Measurements from ENCODE around the gene ZDHHC14. TPM values are rescaled to one million over a fixed set of nuclear protein-coding genes. Genes with fewer than 3 reads are reported as not detected.
A peak's percentile ranks its signal among the peaks of the same experiment; 100 is the strongest.

The ZDHHC14 gene
- total RNA-seq, 1 donor from 2014 or later: 1.1 TPM

DNA sequence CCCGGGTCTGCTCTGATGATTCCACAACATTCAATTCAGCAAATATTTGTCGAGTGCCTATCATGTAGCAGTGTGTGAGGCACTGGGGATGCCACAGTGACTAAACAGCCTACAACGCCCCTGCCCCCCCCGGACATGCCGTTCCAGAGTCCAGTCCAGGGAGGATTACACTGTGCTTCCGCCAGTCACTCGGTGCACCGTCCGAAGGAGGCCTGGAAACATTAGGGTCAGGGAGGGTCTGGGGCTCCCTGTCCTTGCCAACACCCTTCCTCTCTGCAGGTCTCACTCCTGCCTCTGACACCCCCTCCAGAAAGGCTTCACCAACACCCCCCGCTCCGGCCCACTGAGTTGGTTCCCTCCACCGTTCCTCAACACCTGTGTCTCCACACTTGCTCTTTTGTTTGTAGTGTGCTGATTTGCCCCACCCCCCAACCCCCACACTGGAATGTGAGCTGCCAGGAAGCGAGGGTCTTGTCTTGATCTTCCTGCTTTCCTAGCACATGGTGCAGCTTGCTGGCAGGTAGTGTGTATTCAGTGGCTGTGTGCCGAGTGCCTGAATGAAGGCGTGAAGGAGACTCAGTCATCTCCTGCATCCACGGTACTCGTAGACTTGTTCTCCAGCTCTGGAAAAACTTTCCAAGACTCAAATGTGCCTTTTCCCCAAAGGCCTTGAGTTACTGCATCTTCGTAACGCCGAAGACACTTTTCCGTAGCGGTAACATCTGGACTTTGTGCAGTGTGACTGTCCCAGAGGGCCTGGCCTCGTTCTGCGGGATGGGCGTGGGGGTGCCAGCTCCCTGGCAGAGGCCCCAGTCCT is 150.4 kb downstream of the ZDHHC14 start:
- no peak for DNase-seq (ENCODE audit: low read depth)

DNA sequence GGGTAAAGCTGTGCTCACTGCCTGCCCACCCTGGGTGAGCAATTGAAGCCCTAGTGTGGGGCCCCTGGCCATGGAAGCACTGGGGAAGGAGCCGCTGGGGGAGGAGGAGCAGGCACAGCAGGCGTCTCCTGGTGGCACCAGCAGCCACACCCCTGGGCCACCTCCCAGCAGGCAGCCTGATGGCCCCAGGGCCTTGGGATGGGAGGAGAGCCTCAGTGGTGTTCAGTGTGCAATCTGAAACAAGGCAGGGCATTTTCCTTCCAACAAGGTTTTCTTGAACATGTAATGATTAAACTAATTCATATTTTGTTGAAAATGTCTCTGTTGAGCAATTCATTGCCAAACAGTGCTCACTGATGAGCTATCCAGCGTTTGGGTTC is 151.0 kb downstream of the ZDHHC14 start:
- no peak for DNase-seq (ENCODE audit: low read depth)

DNA sequence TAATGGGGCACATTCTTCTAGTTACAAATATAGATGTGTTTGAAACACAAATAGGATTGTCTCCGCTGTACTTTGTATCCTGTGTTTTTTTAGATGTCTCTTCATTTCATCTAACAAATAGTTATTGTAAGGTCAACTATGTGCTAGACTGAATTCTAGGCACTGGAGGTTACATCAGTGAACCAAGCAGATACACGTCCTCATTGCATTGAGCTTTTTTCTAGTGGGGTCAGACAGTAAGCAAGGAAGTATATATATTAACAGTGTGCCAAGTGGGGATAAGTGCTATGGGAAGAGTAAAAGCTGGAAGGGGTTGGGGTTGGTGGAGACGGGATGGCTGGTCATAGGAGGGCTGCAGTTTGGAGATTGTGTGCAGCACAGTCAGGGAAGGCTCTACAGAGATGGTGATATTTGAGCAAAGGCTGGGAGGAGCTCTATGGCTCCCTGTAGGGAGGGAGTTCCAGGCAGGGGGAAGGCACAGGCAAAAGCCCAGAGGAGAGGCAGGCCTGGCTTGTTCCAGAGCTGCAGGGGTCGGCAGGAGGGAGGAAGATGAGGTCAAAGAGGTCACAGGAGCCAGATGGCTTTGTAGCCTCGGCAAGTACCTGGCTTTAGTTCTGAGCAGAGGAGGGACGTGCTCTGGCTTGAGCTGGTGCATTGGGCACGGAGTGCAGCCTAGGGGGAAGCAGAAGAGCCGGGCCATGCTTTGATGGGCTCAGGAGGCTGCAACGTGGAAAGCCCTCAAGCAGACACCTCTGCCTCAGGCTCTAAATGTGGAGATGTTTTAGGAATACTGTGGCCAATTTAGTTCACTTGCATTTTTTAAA is 152.3 kb downstream of the ZDHHC14 start:
- no peak for DNase-seq (ENCODE audit: low read depth)

- DNase-seq (ENCODE audit: low read depth): no peak
These were observed 153.3 kb downstream of the ZDHHC14 start for GRCh38 chr6:157534134-157534871.

GRCh38 chr6:157534977-157535339 is 154.0 kb downstream of the ZDHHC14 start:
- DNase-seq (ENCODE audit: low read depth): no peak

DNA sequence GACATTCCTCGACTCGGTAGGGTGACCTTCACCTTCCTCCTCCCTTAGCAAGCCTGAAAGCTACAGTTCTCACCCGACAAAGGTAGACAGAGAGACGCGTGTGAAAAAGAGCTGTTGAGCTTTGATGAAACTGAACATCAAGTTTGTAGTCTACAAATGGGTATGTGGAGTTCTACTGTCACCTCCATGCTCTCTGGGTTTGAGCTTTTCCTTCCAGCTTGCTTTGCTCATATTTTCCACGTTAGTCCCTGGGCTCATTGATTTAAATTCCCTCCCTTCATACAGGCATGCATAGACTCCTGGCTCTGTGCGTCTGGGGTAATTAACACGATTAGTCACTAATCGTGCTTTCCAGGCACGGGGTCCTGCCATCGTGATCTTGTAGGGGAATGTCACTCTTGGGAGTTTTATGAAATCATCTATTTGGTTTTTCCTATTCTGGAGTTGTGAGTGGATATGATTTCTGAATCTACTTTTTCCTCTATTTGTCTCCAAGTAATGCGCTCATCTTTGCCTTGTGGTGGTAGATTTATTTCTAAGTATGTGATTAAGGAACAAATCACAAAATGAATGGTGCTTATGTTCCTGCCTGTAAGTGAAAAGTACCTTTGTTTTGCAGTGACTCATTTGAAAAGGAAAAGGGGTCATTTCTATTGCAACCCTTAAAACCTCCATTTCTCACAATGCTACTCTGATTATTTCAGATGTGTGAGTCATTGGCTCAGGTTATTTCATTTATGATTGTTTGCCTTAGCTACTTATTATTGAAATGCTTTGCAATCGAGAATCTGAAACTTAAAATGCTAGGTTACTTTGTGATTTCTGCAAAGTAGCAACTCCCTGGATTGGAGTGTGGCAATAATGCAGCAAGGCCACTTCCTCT is 154.6 kb downstream of the ZDHHC14 start:
- no peak for DNase-seq (ENCODE audit: low read depth)

- no peak for DNase-seq (ENCODE audit: low read depth)
These were observed 155.2 kb downstream of the ZDHHC14 start for GRCh38 chr6:157536223-157536545.

DNA sequence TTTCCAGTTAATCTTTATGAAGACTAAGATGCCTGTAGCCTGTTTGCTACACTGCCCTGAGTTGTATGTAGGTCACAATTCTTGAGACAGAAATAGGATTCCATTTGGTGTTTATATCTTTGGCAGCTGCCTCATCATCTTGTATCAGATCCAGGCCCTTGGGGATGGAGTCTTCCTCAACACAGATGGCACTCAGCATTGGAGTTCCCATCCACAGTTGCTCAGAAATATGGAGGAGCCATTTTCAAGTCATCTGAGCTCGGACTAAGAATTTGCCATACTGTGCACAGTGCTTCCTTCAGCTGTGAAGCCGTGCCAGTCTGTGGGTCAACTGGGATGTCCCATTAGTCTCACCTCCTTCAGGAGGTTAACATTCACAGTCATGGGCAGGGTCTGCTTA is 156.6 kb downstream of the ZDHHC14 start:
- peak; percentile 52 for DNase-seq (ENCODE audit: low read depth)

DNA sequence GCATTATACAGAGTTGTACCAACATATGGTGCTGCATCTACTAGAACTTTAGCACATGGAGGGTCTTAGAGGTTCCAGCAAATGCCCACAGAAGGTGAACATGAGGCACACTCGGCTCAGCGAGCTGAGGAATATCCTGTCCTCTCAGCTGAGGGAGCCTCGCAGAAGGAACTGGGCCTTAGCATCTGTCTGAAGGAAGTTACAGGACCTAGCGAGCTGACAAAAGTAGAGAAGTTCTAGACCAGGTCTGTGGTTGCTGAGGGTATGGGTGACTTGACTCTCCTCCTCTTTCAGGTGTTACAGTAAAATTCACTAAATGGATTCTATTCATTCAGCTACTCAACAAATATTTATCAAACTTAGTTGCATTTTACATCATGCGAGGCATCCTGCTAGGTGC is 157.2 kb downstream of the ZDHHC14 start:
- DNase-seq (ENCODE audit: low read depth): no peak

DNA sequence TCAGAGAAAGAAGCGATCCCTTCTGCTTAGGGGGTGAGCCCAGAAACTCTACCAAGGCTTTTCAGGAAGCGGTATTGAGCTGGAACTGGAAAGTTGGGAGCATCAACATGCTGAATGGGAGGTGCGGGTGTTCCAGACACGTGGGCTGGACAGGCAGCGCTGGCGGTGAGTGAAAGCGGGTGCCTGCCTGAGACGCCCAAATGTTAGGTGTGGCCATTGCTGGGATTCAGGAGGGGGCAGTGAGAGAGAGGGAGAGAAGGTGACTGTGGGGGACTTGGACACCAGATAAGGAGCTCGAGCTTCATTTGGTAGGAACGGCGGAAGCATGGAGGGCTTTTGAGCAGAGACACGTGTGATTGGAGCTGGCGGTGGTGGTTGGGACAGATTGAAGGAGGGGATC is 157.7 kb downstream of the ZDHHC14 start:
- no peak for DNase-seq (ENCODE audit: low read depth)

DNA sequence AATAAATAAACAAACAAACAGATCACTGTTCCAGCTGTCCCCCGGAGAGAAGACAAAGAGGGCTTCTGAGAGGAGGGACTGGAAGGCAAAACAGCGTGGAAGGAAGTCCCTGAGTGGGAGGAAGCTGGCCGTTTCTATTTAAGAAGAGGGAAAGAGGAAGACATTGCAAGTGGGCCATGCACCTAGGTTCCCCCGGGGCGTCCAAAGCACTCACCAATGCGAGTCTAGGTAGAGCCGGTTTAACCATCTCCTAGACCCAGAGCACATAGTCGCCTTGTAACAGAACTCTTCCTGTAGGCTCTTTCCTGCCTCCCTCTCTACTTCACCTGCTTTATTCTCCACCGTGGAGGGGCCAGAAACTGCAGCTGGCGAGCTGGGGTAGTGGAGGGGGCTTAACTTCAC is 158.4 kb downstream of the ZDHHC14 start:
- no peak for DNase-seq (ENCODE audit: low read depth)

DNA sequence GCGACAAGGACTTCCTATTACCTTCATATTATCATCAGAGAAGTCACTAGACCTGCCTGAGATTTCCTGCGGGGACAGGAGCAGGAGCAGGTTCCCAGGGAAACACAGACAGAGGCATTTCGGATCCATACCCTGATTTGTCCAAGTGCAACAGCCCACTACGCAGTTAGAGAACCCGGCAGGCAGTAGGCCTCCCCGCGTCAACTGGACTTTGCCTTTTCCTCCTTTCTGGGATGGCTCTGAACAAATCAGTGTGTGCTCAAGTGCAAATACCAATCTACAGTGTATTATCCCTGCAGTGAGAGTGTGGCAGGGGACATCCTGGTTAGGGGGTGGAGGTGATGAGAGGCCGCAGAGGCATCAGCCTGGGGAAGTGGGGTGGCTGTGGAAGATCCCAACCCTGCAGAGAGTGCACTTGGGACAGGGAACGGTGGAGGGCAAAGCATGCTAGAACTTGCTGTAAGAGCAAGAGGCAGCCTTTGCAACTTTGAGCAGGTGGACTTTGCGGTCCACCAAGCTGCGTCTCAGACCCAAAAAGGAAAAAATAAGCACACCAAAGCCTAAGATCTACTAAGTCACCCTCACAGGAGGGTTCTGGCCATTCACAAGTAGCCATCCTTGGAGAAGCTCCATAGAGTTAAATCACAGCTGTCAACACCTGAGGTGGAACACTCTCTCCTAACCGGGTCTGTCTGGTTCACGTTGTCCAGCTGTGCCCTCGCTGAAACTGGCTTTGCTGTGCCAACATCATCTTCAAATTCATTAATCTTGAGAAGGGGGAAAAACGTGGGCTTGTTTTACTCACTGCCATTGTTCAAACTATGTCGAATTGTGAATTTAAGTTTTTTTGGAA is 159.1 kb downstream of the ZDHHC14 start:
- DNase-seq (ENCODE audit: low read depth): no peak

DNA sequence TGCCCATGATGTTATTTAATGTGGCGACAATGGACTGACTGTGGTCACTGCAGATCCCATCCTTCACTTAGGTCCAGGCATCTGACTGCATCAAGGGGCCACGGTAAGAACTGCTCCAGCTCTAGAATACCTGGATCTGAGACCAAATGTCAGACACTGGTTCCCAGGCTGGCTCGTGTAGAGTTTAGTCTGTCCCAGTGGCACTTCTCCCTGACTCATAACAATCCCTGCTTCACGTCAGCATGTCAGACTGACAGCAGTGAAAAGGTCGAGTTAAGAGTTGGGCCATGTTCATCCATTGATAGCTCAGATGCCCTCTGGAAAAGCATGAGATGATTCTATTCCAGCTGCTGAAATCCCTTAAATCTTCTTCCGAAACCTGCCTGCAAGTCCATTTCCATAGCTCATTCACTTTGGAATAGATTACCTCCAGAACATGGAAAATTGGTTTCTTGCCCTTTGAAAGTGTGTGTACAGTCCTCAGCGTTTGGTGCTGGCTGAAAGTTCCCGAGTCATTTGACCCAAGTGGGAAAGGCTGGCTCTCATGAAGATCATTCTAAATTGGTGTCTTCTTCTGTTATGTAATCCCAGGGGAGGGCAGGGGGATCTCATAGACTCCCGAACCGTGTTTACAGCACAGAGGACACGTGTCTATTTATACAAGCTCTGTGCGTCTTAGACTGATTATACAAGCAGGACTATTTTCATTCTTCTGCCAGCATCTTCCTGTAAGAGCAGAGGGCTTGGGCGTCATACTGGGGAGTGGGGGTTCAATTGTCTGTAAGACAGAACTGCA is 160.8 kb downstream of the ZDHHC14 start:
- DNase-seq (ENCODE audit: low read depth): no peak

DNA sequence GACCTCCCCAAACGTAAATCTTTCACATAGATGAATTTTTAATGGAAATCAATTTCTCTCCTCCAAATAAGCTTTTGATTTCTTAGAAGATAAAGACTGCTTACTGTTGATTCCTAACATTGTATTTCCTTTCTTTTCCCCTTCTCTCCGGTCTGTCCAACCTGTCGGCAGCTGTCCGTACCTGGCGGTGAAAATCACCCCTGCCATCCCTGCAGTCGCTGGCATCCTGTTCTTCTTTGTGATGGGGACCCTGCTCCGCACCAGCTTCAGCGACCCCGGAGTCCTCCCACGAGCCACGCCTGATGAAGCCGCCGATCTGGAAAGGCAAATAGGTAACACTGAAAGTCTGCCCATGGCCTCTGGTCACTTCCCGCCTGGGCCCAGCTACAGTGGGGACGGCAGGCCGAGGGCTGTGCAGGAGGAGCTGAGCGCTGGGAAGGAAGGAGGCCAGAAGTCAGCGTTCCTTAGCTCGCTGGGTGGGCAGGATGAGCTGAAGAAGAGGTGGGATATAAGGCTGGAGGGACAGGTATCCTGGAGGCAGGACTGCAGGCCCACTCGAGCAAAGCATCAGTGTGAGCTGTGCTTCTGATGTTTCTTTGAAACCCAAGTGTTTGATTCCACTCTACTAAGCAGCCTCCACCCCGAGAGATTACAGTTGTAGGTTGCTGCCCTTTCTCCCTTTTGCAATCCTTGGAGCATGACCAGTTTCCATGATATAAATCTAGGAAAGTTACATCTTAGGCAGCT is 161.6 kb downstream of the ZDHHC14 start:
- DNase-seq (ENCODE audit: low read depth): no peak

DNA sequence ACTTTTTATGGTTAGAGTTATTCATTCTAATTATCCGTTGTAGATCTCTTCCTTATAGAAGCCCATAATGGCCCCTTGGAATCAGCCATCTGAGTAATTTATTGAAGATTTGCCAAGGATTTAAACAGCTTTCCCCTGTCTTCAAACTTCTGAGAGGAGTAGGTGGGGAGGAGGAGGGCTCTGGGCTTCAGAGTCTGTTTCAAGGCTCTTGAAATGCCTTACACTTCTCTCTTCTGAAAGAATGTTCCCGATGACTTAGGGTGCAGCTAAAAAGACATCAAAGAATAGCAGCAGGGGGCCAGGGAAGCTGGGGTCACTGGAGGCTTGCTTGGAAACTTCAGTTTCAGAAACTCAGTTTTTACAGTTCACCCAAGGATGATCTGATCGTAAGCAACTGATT is 165.3 kb downstream of the ZDHHC14 start:
- no peak for DNase-seq (ENCODE audit: low read depth)

DNA sequence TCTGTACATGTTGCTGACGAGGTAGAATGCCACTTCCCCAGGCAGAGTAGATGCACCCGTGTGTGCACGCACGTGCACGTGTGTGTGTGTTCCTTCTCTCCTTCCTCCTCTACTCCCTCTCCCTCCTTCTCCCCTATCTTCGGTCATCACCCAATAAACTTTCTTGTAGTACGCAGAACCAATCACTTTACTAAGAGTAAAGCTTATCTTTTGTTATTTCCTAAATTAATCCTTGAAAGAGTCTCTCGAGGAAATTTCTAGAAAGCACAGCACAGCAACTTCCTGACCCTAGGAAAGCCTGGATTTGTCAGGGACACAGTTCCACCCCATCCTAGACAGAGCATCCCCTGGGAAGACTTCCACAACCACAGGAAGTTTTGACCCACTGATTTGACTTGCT is 166.1 kb downstream of the ZDHHC14 start:
- no peak for DNase-seq (ENCODE audit: low read depth)

DNA sequence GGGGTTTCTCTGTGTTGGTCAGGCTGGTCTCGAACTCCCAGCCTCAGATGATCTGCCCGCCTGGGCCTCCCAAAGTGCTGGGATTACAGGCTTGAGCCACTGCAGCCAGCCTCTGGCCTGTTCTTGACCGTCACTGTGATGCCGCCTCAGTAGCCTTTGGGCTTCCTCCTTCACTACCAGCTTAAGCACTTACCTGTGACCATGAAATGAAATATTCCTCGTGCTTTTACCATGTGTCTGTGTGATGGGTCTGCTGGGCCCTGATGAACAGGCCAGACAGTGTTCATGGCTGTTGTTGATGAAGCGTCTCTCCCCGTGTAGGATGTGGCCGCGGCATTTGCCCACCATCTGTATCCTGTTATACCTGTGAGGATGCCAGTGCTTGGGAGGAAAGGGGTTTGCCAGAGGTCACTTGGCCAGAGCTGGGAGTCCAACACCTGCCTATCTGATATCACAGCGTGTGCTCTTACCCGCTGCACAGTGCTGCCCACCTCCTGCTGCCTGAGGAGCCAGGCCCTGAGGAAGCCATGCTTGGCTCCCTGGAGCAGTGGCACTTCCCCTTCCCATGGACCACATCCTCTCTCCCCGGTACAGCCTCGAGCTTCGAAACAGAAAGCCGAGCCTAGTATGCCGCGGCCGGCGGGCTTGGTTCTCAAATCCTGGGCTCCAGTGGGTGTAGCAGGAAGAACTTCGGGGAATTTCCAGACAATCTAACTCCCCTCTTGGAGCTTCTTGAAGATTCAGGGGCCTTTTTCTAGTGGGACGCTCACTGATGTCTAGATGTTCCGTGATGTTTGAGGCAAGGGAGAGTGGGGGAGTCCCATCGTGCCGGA is 167.9 kb downstream of the ZDHHC14 start:
- no peak for DNase-seq (ENCODE audit: low read depth)

DNA sequence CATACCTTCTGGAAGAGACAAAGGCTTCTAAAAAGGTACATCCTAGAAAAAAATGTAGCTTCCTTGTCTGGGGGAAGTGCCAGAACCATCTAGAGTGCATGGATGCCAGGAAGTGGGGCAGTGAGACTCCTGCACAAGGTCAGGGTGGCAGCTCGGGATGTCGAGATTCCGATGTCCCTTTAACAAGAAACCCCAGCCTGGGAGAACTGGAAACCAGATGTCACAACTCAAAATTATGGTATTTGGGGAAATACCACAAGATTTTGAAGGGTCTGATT is 168.4 kb downstream of the ZDHHC14 start:
- no peak for DNase-seq (ENCODE audit: low read depth)
